ENCODE results near the gene GABPA. TPM values are rescaled to one million over a fixed set of nuclear protein-coding genes. Genes with fewer than 3 reads are reported as not detected.

The GABPA gene
- total and polyA plus RNA-seq, 2 of the 13 experiments (the other 11 are each of a cell fraction or from before 2014, with no cell fraction given), result 7.4 to 13.2 TPM

- TF ChIP-seq HNF1B (CRISPR knock-in tag; IDR thresholded peaks at IDR 0.05) (peak; percentile 51; the same call in 1 of the 2 replicates), ZNF253 (CRISPR knock-in tag; IDR thresholded peaks at IDR 0.05; ENCODE audit: borderline replicate concordance) (no peak), HNRNPK (IDR thresholded peaks at IDR 0.05; ENCODE audit: low read depth, low read length, poor library complexity, severe bottlenecking) (no peak), ZNF687 (CRISPR knock-in tag; IDR thresholded peaks at IDR 0.05) (peak; percentile 18; the same call in 1 of the 2 replicates), ZNF260 (CRISPR knock-in tag; IDR thresholded peaks at IDR 0.05; ENCODE audit: borderline replicate concordance, low read depth) (no peak), ZNF138 (CRISPR knock-in tag; IDR thresholded peaks at IDR 0.05; ENCODE audit: low read depth) (no peak), ZNF354B (CRISPR knock-in tag; IDR thresholded peaks at IDR 0.05) (no peak), TMF1 (CRISPR knock-in tag; IDR thresholded peaks at IDR 0.05; ENCODE audit: low read depth) (no peak), MYPOP (CRISPR knock-in tag; IDR thresholded peaks at IDR 0.05) (peak; percentile 46; the same call in 1 of the 2 replicates), PRDM10 (CRISPR knock-in tag; IDR thresholded peaks at IDR 0.05; ENCODE audit: low read depth) (0 out of 2 replicates have a peak, but pooled peaks have one; percentile 31), CBFB (CRISPR knock-in tag; IDR thresholded peaks at IDR 0.05) (no peak), TCF7 (IDR thresholded peaks at IDR 0.05; ENCODE audit: low read depth) (no peak)
These were observed 66.6 kb downstream of the GABPA start (continued) for GRCh38 chr21:25801217-25802014.
